Measurements from ENCODE around the gene AKAP13. TPM values are rescaled to one million over a fixed set of nuclear protein-coding genes. Genes with fewer than 3 reads are reported as not detected.

Gene AKAP13
- total and polyA plus RNA-seq, 2 donors (not counting 1 experiment from before 2014, with no cell fraction given): 73.8 to 358 TPM

DNA sequence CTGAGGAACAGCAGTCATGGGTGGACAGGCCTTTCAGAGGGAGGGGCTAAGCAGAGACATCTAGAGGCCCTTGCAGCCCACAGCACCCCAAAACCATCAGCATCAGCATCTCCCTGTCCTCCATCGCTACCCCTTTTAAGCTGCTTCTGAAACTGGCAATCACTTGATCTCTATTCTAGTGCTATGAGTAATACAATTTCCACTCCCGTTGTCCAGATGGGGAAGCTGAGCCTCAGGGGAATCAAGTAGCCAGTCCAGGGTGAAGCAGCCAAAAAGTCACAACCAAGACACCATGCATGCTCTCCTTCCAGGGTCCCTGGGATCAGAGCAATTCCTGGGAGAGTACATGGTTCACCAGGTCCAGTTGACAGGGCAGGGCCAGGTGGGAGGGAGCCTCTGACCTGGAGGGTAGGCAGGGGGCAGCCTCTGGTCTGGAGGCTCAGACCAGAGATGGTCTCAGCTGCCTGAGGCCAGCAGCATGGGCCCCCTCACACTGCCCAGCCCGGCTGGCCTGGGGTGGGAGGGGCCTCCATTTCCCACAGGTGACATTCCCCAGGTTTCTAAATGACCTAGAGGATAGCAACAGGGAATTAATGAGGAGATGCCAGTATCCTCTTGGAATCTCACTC is 384.4 kb downstream of the AKAP13 start:
- Histone ChIP-seq H3K4me3 (ENCODE audit: control extremely low read depth in 1 of 5, extremely low read depth in 1 of 5, insufficient read depth in 1 of 5, low read depth in 2 of 5, low read length in 4 of 5) (no peak overlapping the region), H3K4me1 (ENCODE audit: control insufficient read depth in 2 of 2, insufficient read depth in 2 of 2, low read length in 2 of 2) (no peaks in the 10 kb centered on the region), H3K9me3 (ENCODE audit: control extremely low read depth in 1 of 3, control insufficient read depth in 2 of 3, insufficient read depth in 1 of 3, low read length in 2 of 3) (peaks cover 0 to 2% (median 0%) of the 10 kb centered on the region in 3 donors), H3K27ac (ENCODE audit: low read length in 2 of 2) (no peak overlapping the region), H3K79me2 (ENCODE audit: control insufficient read depth, insufficient read depth, low read length) (no peaks in the 10 kb centered on the region), H3K4me2 (replicated peaks; ENCODE audit: low read depth, low read length, poor library complexity, severe bottlenecking) (no peak overlapping the region), H2AFZ (ENCODE audit: insufficient read depth, low read depth, low read length, poor library complexity, severe bottlenecking) (no peak overlapping the region), H3K36me3 (replicated peaks in 1 of 2; ENCODE audit: control extremely low read depth in 1 of 2, control insufficient read depth in 1 of 2, extremely low read depth in 1 of 2, insufficient read depth in 2 of 2, low read length in 1 of 2) (no peaks in the 10 kb centered on the region), H3K27me3 (replicated peaks in 1 of 4; ENCODE audit: control extremely low read depth in 1 of 4, control insufficient read depth in 3 of 4, insufficient read depth in 4 of 4, low read length in 3 of 4) (no peaks in the 10 kb centered on the region), H4K20me1 (ENCODE audit: control insufficient read depth, insufficient read depth, low read length, poor library complexity, severe bottlenecking) (no peaks in the 10 kb centered on the region), H3K9ac (ENCODE audit: low read length) (no peak overlapping the region)
- Mint-ChIP-seq H3K27ac (no peak overlapping the region), H3K9me3 (ENCODE audit: insufficient read depth) (no peaks in the 10 kb centered on the region), H3K27me3 (no peaks in the 10 kb centered on the region), H3K4me3 (no peak overlapping the region), H3K4me1 (no peaks in the 10 kb centered on the region)
- TF ChIP-seq, protein P1, sequence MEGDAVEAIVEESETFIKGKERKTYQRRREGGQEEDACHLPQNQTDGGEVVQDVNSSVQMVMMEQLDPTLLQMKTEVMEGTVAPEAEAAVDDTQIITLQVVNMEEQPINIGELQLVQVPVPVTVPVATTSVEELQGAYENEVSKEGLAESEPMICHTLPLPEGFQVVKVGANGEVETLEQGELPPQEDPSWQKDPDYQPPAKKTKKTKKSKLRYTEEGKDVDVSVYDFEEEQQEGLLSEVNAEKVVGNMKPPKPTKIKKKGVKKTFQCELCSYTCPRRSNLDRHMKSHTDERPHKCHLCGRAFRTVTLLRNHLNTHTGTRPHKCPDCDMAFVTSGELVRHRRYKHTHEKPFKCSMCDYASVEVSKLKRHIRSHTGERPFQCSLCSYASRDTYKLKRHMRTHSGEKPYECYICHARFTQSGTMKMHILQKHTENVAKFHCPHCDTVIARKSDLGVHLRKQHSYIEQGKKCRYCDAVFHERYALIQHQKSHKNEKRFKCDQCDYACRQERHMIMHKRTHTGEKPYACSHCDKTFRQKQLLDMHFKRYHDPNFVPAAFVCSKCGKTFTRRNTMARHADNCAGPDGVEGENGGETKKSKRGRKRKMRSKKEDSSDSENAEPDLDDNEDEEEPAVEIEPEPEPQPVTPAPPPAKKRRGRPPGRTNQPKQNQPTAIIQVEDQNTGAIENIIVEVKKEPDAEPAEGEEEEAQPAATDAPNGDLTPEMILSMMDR (IDR thresholded peaks at IDR 0.05): no peak
- TF ChIP-seq EZH2 (IDR thresholded peaks at IDR 0.05; ENCODE audit: borderline replicate concordance, insufficient read depth, low read depth, low read length, poor library complexity, severe bottlenecking): no peak
- CTCF ChIA-PET: no interaction called here
- intact Hi-C loops (cut with micrococcal nuclease): no loop called here
- DNase-seq (no peak), ATAC-seq (ENCODE audit: low read depth) (no peak)
- 83% methylated on average over 1 of the region's 3 CpGs for WGBS (ENCODE audit: insufficient coverage)
- POLR2A ChIA-PET: no interaction called here

GRCh38 chr15:85766001-85766831 is 385.8 kb downstream of the AKAP13 start:
- H3K27ac Mint-ChIP-seq: no peak overlapping the region
- no peaks in the 10 kb centered on the region for H4K20me1 ChIP-seq (ENCODE audit: control insufficient read depth, insufficient read depth, low read length, poor library complexity, severe bottlenecking)
- H3K27me3 ChIP-seq (replicated peaks in 1 of 4; ENCODE audit: control extremely low read depth in 1 of 4, control insufficient read depth in 3 of 4, insufficient read depth in 4 of 4, low read length in 3 of 4): no peaks in the 10 kb centered on the region
- WGBS (ENCODE audit: insufficient coverage): 97% methylated on average over 20 of the region's 24 CpGs
- H3K9me3 Mint-ChIP-seq (ENCODE audit: insufficient read depth): no peaks in the 10 kb centered on the region
- H3K27me3 Mint-ChIP-seq: no peaks in the 10 kb centered on the region
- no peak overlapping the region for H3K27ac ChIP-seq (ENCODE audit: low read length in 2 of 2)
- DNase-seq: no peak
- no peak overlapping the region for H3K4me2 ChIP-seq (replicated peaks; ENCODE audit: low read depth, low read length, poor library complexity, severe bottlenecking)
- no peaks in the 10 kb centered on the region for H3K79me2 ChIP-seq (ENCODE audit: control insufficient read depth, insufficient read depth, low read length)
- no peak overlapping the region for H3K4me3 Mint-ChIP-seq
- no peaks in the 10 kb centered on the region for H3K4me1 ChIP-seq (ENCODE audit: control insufficient read depth in 2 of 2, insufficient read depth in 2 of 2, low read length in 2 of 2)
- POLR2A ChIA-PET: no interaction called here
- CTCF ChIA-PET: no interaction called here
- intact Hi-C loops (cut with micrococcal nuclease): no loop called here
- peaks cover 0 to 2% (median 0%) of the 10 kb centered on the region in 3 donors for H3K9me3 ChIP-seq (ENCODE audit: control extremely low read depth in 1 of 3, control insufficient read depth in 2 of 3, insufficient read depth in 1 of 3, low read length in 2 of 3)
- no peaks in the 10 kb centered on the region for H3K36me3 ChIP-seq (replicated peaks in 1 of 2; ENCODE audit: control extremely low read depth in 1 of 2, control insufficient read depth in 1 of 2, extremely low read depth in 1 of 2, insufficient read depth in 2 of 2, low read length in 1 of 2)
- H3K4me3 ChIP-seq (ENCODE audit: control extremely low read depth in 1 of 5, extremely low read depth in 1 of 5, insufficient read depth in 1 of 5, low read depth in 2 of 5, low read length in 4 of 5): no peak overlapping the region
- no peak overlapping the region for H2AFZ ChIP-seq (ENCODE audit: insufficient read depth, low read depth, low read length, poor library complexity, severe bottlenecking)
- no peak overlapping the region for H3K9ac ChIP-seq (ENCODE audit: low read length)
- no peaks in the 10 kb centered on the region for H3K4me1 Mint-ChIP-seq
- TF ChIP-seq, protein P1 (IDR thresholded peaks at IDR 0.05): no peak
- no peak for TF ChIP-seq EZH2 (IDR thresholded peaks at IDR 0.05; ENCODE audit: borderline replicate concordance, insufficient read depth, low read depth, low read length, poor library complexity, severe bottlenecking)
- ATAC-seq (ENCODE audit: low read depth): no peak

All from B cell (primary cell).